Measurements from ENCODE around the gene KLHL40.

The KLHL40 gene

GRCh38 chr3:42732196-42732828, 47.0 kb downstream of the KLHL40 start:
- Histone ChIP-seq H3K9ac (ENCODE audit: low read length) (no peak overlapping the region), H3K4me1 (ENCODE audit: control insufficient read depth, insufficient read depth, low read length) (no peaks in the 10 kb centered on the region), H3K27me3 (ENCODE audit: control insufficient read depth, insufficient read depth, low read length) (no peaks in the 10 kb centered on the region), H3K27ac (ENCODE audit: low read depth, low read length) (no peak overlapping the region), H3K4me3 (ENCODE audit: low read length) (no peak overlapping the region), H3K36me3 (ENCODE audit: control insufficient read depth, insufficient read depth, low read length) (no peaks in the 10 kb centered on the region)

- no peak overlapping the region for H3K27ac ChIP-seq (ENCODE audit: low read depth, low read length)
- no peak overlapping the region for H3K4me3 ChIP-seq (ENCODE audit: low read length)
- H3K9ac ChIP-seq (ENCODE audit: low read length): no peak overlapping the region
- no peaks in the 10 kb centered on the region for H3K27me3 ChIP-seq (ENCODE audit: control insufficient read depth, insufficient read depth, low read length)
- no peaks in the 10 kb centered on the region for H3K4me1 ChIP-seq (ENCODE audit: control insufficient read depth, insufficient read depth, low read length)
- H3K36me3 ChIP-seq (ENCODE audit: control insufficient read depth, insufficient read depth, low read length): no peaks in the 10 kb centered on the region
These were observed 47.6 kb downstream of the KLHL40 start for GRCh38 chr3:42732829-42733459.

GRCh38 chr3:42733501-42734262, 48.3 kb downstream of the KLHL40 start:
- Histone ChIP-seq H3K27me3 (ENCODE audit: control insufficient read depth, insufficient read depth, low read length) (no peaks in the 10 kb centered on the region), H3K4me1 (ENCODE audit: control insufficient read depth, insufficient read depth, low read length) (no peaks in the 10 kb centered on the region), H3K9ac (ENCODE audit: low read length) (no peak overlapping the region), H3K27ac (ENCODE audit: low read depth, low read length) (no peak overlapping the region), H3K36me3 (ENCODE audit: control insufficient read depth, insufficient read depth, low read length) (no peaks in the 10 kb centered on the region), H3K4me3 (ENCODE audit: low read length) (no peak overlapping the region)

GRCh38 chr3:42734263-42734860, 49.0 kb downstream of the KLHL40 start:
- Histone ChIP-seq H3K27me3 (ENCODE audit: control insufficient read depth, insufficient read depth, low read length) (no peaks in the 10 kb centered on the region), H3K27ac (ENCODE audit: low read depth, low read length) (no peak overlapping the region), H3K36me3 (ENCODE audit: control insufficient read depth, insufficient read depth, low read length) (no peaks in the 10 kb centered on the region), H3K4me1 (ENCODE audit: control insufficient read depth, insufficient read depth, low read length) (no peaks in the 10 kb centered on the region), H3K4me3 (ENCODE audit: low read length) (no peak overlapping the region), H3K9ac (ENCODE audit: low read length) (no peak overlapping the region)

- no peak overlapping the region for H3K27ac ChIP-seq (ENCODE audit: low read depth, low read length)
These were observed 49.7 kb downstream of the KLHL40 start for GRCh38 chr3:42735019-42735418.

GRCh38 chr3:42735615-42736014, 50.3 kb downstream of the KLHL40 start:
- Histone ChIP-seq H3K36me3 (ENCODE audit: control insufficient read depth, insufficient read depth, low read length) (no peaks in the 10 kb centered on the region), H3K4me1 (ENCODE audit: control insufficient read depth, insufficient read depth, low read length) (no peaks in the 10 kb centered on the region), H3K27ac (ENCODE audit: low read depth, low read length) (no peak overlapping the region), H3K9ac (ENCODE audit: low read length) (no peak overlapping the region), H3K4me3 (ENCODE audit: low read length) (no peak overlapping the region), H3K27me3 (ENCODE audit: control insufficient read depth, insufficient read depth, low read length) (no peaks in the 10 kb centered on the region)

More at GRCh38 chr3:42735019-42735418, 49.7 kb downstream of the KLHL40 start:
- no peak overlapping the region for H3K4me3 ChIP-seq (ENCODE audit: low read length)
- H3K36me3 ChIP-seq (ENCODE audit: control insufficient read depth, insufficient read depth, low read length): no peaks in the 10 kb centered on the region
- no peak overlapping the region for H3K9ac ChIP-seq (ENCODE audit: low read length)
- no peaks in the 10 kb centered on the region for H3K27me3 ChIP-seq (ENCODE audit: control insufficient read depth, insufficient read depth, low read length)
- no peaks in the 10 kb centered on the region for H3K4me1 ChIP-seq (ENCODE audit: control insufficient read depth, insufficient read depth, low read length)

- Histone ChIP-seq H3K27ac (ENCODE audit: low read depth, low read length) (no peak overlapping the region), H3K4me3 (ENCODE audit: low read length) (no peak overlapping the region), H3K27me3 (ENCODE audit: control insufficient read depth, insufficient read depth, low read length) (no peaks in the 10 kb centered on the region), H3K4me1 (ENCODE audit: control insufficient read depth, insufficient read depth, low read length) (no peaks in the 10 kb centered on the region), H3K9ac (ENCODE audit: low read length) (no peak overlapping the region), H3K36me3 (ENCODE audit: control insufficient read depth, insufficient read depth, low read length) (no peaks in the 10 kb centered on the region)
These were observed 50.7 kb downstream of the KLHL40 start for GRCh38 chr3:42736081-42736480.

- Histone ChIP-seq H3K27me3 (ENCODE audit: control insufficient read depth, insufficient read depth, low read length) (no peaks in the 10 kb centered on the region), H3K36me3 (ENCODE audit: control insufficient read depth, insufficient read depth, low read length) (no peaks in the 10 kb centered on the region), H3K4me3 (ENCODE audit: low read length) (no peak overlapping the region), H3K27ac (ENCODE audit: low read depth, low read length) (no peak overlapping the region), H3K4me1 (ENCODE audit: control insufficient read depth, insufficient read depth, low read length) (no peaks in the 10 kb centered on the region), H3K9ac (ENCODE audit: low read length) (no peak overlapping the region)
These were observed 51.2 kb downstream of the KLHL40 start for GRCh38 chr3:42736531-42736930.

GRCh38 chr3:42739401-42740158, 54.2 kb downstream of the KLHL40 start:
- H3K4me1 ChIP-seq (ENCODE audit: control insufficient read depth, insufficient read depth, low read length): no peaks in the 10 kb centered on the region
- H3K9ac ChIP-seq (ENCODE audit: low read length): no peak overlapping the region
- H3K4me3 ChIP-seq (ENCODE audit: low read length): no peak overlapping the region
- H3K27me3 ChIP-seq (ENCODE audit: control insufficient read depth, insufficient read depth, low read length): no peaks in the 10 kb centered on the region
- H3K27ac ChIP-seq (ENCODE audit: low read depth, low read length): no peak overlapping the region
- H3K36me3 ChIP-seq (ENCODE audit: control insufficient read depth, insufficient read depth, low read length): no peaks in the 10 kb centered on the region

- H3K36me3 ChIP-seq (ENCODE audit: control insufficient read depth, insufficient read depth, low read length): no peaks in the 10 kb centered on the region
- no peak overlapping the region for H3K27ac ChIP-seq (ENCODE audit: low read depth, low read length)
- no peak overlapping the region for H3K4me3 ChIP-seq (ENCODE audit: low read length)
- peaks cover 19% of the 10 kb centered on the region for H3K4me1 ChIP-seq (ENCODE audit: control insufficient read depth, insufficient read depth, low read length)
- no peak overlapping the region for H3K9ac ChIP-seq (ENCODE audit: low read length)
- no peaks in the 10 kb centered on the region for H3K27me3 ChIP-seq (ENCODE audit: control insufficient read depth, insufficient read depth, low read length)
These were observed 56.5 kb downstream of the KLHL40 start for GRCh38 chr3:42741796-42742195.

Data from rectal smooth muscle tissue (tissue), 1 donor.